Neural cell (in vitro differentiated cells): Measurements from ENCODE around the gene HOXC11. TPM values are rescaled to one million over a fixed set of nuclear protein-coding genes. Genes with fewer than 3 reads are reported as not detected.

Experiments used
- H2AFZ ChIP-seq: fragments of 200-600, 300-800 bp; sonication (generic), shearing (Covaris generic); 2 replicates; pipeline ENCODE4 v1.6.0; 2014; ENCODE audit warnings: low read depth, mild to moderate bottlenecking, antibody characterized with exemption, low read length, moderate library complexity
- H3F3A ChIP-seq: fragments of 200-600 bp; shearing (Covaris generic); 2 replicates; pipeline ENCODE4 v1.6.1; 2016; ENCODE audit warnings: mild to moderate bottlenecking, moderate library complexity, mixed read lengths, antibody characterized with exemption, low read length; ENCODE audit not compliant: insufficient read depth, poor library complexity, severe bottlenecking
- H3K27ac ChIP-seq: fragments of 200-600, 300-800 bp; sonication (generic), shearing (Covaris generic); 2 replicates; pipeline ENCODE4 v1.5.1; 2014; ENCODE audit warnings: mild to moderate bottlenecking, low read length, moderate library complexity
- H3K27me3 ChIP-seq: fragments of 300-800, 200-600 bp; sonication (generic), shearing (Covaris generic); 2 replicates; pipeline ENCODE4 v1.6.0; 2014; ENCODE audit warnings: mild to moderate bottlenecking, low read depth, low read length, moderate library complexity; ENCODE audit not compliant: insufficient read depth
- H3K36me3 ChIP-seq: fragments of 300-800, 200-600 bp; sonication (generic), shearing (Covaris generic); 2 replicates; pipeline ENCODE4 v1.5.1; 2014; ENCODE audit warnings: mild to moderate bottlenecking, antibody characterized with exemption, low read length, moderate library complexity; ENCODE audit not compliant: insufficient read depth
- H3K4me2 ChIP-seq: fragments of 300-800, 200-600 bp; sonication (generic), shearing (Covaris generic); 2 replicates; pipeline ENCODE4 v1.6.0; 2014; ENCODE audit warnings: mild to moderate bottlenecking, low read length
- H3K4me3 ChIP-seq: fragments of 300-800, 200-600 bp; sonication (generic), shearing (Covaris generic); 2 replicates; pipeline ENCODE4 v1.5.1; 2014; ENCODE audit warnings: mild to moderate bottlenecking, low read length, moderate library complexity
- H3K79me2 ChIP-seq: fragments of 200-600 bp; shearing (Covaris generic); replicated peaks from 2 replicates; pipeline ENCODE4 v1.6.0; 2014; ENCODE audit warnings: mild to moderate bottlenecking, low read length, moderate library complexity; ENCODE audit not compliant: insufficient read depth
- H3K9ac ChIP-seq: fragments of 300-800, 200-600 bp; sonication (generic), shearing (Covaris generic); 2 replicates; pipeline ENCODE4 v1.6.1; 2016; ENCODE audit warnings: mild to moderate bottlenecking, low read length, mixed read lengths
- H3K9me2 ChIP-seq: fragments of 200-600 bp; shearing (Covaris generic); 2 replicates; pipeline ENCODE4 v1.6.1; 2016; ENCODE audit warnings: mild to moderate bottlenecking, low read length, mixed read lengths; ENCODE audit not compliant: insufficient read depth
- H3K9me3 ChIP-seq: fragments of 200-600, 300-800 bp; sonication (generic), shearing (Covaris generic); 2 replicates; pipeline ENCODE4 v1.6.1; 2016; ENCODE audit warnings: mild to moderate bottlenecking, mixed run types, low read length, moderate library complexity, mixed read lengths
- H4K20me1 ChIP-seq: fragments of 200-600 bp; shearing (Covaris generic); 2 replicates; pipeline ENCODE4 v1.6.1; 2016; ENCODE audit warnings: mild to moderate bottlenecking, mixed run types; ENCODE audit not compliant: insufficient read depth
- EP300 ChIP-seq: fragments of 450-650 bp; conservative IDR thresholded peaks from 2 replicates; pipeline ENCODE4 v1.6.1; 2014; ENCODE audit warnings: antibody characterized with exemption, mild to moderate bottlenecking, moderate library complexity; ENCODE audit not compliant: poor library complexity, severe bottlenecking
- EZH2 ChIP-seq: fragments of 200-600, 300-800 bp; shearing (Covaris generic), sonication (generic); IDR thresholded peaks from 2 replicates; pipeline ENCODE4 v1.6.1; 2014; ENCODE audit warnings: antibody characterized with exemption, low read length, borderline replicate concordance, mild to moderate bottlenecking; ENCODE audit not compliant: insufficient read depth, poor library complexity, severe bottlenecking
- MXI1 ChIP-seq: fragments of 450-650 bp; conservative IDR thresholded peaks from 2 replicates; pipeline ENCODE4 v1.6.1; 2014; ENCODE audit warnings: antibody characterized with exemption, mild to moderate bottlenecking; ENCODE audit not compliant: poor library complexity, severe bottlenecking
- POLR2AphosphoS5 ChIP-seq: IDR thresholded peaks from 2 replicates; pipeline ENCODE4 v1.6.1; 2012
- RAD21 ChIP-seq: fragments of 450-650 bp; conservative IDR thresholded peaks from 2 replicates; pipeline ENCODE4 v1.6.1; 2014; ENCODE audit warnings: antibody characterized with exemption, mild to moderate bottlenecking, moderate library complexity
- SMC3 ChIP-seq: fragments of 450-650 bp; conservative IDR thresholded peaks from 2 replicates; pipeline ENCODE4 v1.6.1; 2014; ENCODE audit warnings: antibody characterized with exemption, mild to moderate bottlenecking, moderate library complexity; ENCODE audit not compliant: poor library complexity
- TAF1 ChIP-seq: IDR thresholded peaks from 2 replicates; pipeline ENCODE4 v1.6.1; 2012; ENCODE audit warnings: low read depth
- polyA plus RNA-seq: library from polyadenylated mRNA; depleted of rRNA; stranded (reverse); fragments of >200 nt; gene quantifications from 2 replicates; pipeline ENCODE4 v1.2.3, GENCODE V29; 2014
- TF ChIP-seq, protein P1 (sequence below): IDR thresholded peaks from 2 replicates; pipeline ENCODE4 v1.6.1; 2012; ENCODE audit warnings: borderline replicate concordance
- TF ChIP-seq, protein P2 (sequence below): fragments of 450-650 bp; IDR thresholded peaks from 2 replicates; pipeline ENCODE4 v1.5.1; 2014; ENCODE audit warnings: antibody characterized with exemption, mild to moderate bottlenecking, moderate library complexity; ENCODE audit not compliant: poor library complexity, severe bottlenecking

The HOXC11 gene
- polyA plus RNA-seq, 1 donor from 2014 or later, result not detected

DNA sequence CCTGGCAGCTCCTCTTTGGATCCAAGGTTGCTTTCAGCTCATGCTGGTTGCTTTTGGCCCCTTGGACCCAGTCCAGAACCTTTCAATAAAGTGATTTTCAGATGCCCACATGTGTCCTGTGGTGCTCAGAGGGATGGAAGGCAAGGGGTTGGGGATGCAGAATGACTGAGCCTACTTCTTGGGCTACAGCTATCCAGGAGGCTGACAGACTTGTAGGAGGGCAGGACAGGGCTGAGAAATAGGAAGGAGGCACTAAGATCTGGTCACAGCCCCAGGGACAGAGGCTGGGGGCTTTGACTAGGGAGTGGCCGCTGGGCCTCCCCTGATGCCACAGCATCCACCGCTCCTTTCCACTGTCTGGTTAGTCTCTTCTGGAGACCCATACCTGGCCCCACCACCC lies 1.2 kb upstream of the HOXC11 start:
- Histone ChIP-seq H3F3A (no peaks in the 10 kb centered on the region), H2AFZ (no peak overlapping the region), H3K36me3 (no peaks in the 10 kb centered on the region), H4K20me1 (no peaks in the 10 kb centered on the region), H3K79me2 (no peaks in the 10 kb centered on the region), H3K27ac (no peak overlapping the region), H3K9me3 (no peaks in the 10 kb centered on the region), H3K9me2 (no peaks in the 10 kb centered on the region), H3K27me3 (peaks cover 100% of the 10 kb centered on the region), H3K9ac (no peak overlapping the region), H3K4me2 (no peak overlapping the region), H3K4me3 (no peak overlapping the region)
- TF ChIP-seq, protein P1, sequence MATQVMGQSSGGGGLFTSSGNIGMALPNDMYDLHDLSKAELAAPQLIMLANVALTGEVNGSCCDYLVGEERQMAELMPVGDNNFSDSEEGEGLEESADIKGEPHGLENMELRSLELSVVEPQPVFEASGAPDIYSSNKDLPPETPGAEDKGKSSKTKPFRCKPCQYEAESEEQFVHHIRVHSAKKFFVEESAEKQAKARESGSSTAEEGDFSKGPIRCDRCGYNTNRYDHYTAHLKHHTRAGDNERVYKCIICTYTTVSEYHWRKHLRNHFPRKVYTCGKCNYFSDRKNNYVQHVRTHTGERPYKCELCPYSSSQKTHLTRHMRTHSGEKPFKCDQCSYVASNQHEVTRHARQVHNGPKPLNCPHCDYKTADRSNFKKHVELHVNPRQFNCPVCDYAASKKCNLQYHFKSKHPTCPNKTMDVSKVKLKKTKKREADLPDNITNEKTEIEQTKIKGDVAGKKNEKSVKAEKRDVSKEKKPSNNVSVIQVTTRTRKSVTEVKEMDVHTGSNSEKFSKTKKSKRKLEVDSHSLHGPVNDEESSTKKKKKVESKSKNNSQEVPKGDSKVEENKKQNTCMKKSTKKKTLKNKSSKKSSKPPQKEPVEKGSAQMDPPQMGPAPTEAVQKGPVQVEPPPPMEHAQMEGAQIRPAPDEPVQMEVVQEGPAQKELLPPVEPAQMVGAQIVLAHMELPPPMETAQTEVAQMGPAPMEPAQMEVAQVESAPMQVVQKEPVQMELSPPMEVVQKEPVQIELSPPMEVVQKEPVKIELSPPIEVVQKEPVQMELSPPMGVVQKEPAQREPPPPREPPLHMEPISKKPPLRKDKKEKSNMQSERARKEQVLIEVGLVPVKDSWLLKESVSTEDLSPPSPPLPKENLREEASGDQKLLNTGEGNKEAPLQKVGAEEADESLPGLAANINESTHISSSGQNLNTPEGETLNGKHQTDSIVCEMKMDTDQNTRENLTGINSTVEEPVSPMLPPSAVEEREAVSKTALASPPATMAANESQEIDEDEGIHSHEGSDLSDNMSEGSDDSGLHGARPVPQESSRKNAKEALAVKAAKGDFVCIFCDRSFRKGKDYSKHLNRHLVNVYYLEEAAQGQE, result no peak
- TF ChIP-seq TAF1 (no peak), POLR2AphosphoS5 (no peak), EZH2 (no peak), MXI1 (no peak), SMC3 (no peak), RAD21 (no peak), EP300 (no peak)
- TF ChIP-seq, protein P2, sequence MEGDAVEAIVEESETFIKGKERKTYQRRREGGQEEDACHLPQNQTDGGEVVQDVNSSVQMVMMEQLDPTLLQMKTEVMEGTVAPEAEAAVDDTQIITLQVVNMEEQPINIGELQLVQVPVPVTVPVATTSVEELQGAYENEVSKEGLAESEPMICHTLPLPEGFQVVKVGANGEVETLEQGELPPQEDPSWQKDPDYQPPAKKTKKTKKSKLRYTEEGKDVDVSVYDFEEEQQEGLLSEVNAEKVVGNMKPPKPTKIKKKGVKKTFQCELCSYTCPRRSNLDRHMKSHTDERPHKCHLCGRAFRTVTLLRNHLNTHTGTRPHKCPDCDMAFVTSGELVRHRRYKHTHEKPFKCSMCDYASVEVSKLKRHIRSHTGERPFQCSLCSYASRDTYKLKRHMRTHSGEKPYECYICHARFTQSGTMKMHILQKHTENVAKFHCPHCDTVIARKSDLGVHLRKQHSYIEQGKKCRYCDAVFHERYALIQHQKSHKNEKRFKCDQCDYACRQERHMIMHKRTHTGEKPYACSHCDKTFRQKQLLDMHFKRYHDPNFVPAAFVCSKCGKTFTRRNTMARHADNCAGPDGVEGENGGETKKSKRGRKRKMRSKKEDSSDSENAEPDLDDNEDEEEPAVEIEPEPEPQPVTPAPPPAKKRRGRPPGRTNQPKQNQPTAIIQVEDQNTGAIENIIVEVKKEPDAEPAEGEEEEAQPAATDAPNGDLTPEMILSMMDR, result no peak

DNA sequence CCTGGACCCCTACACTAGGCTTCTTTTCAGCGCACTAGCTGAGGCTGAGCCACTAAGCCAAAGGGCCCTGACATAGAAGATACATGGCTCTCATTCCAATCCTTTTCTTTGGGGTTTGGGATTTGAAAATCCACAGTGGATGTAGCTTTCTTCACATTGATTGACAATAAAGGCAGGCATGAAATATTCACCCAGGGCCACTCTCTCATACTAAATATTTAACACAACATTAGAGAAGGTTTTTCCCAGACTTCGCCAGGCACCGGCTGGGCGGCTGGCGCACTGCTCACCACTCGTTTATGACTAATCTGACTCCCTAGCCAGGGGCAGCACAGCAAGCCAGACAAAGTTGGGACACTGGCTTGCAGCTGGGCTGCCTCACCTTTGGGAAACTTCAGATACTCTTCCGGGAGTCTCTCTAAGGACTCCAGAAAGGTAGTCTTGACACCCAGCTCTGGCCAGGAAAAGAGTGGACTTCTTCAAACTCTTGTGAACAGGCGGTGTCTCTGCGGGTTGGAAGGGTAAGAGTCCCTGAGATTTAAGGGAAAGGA lies 699 bp upstream of the HOXC11 start:
- H3K79me2 ChIP-seq, result no peaks in the 10 kb centered on the region
- H3K27ac ChIP-seq, result no peak overlapping the region
- H3K9me3 ChIP-seq, result no peaks in the 10 kb centered on the region
- H3F3A ChIP-seq, result no peaks in the 10 kb centered on the region
- no peak overlapping the region for H3K4me3 ChIP-seq
- TF ChIP-seq, protein P2, result no peak
- TF ChIP-seq, protein P1, result no peak
- TF ChIP-seq MXI1, result no peak
- TF ChIP-seq TAF1, result no peak
- TF ChIP-seq POLR2AphosphoS5, result no peak
- TF ChIP-seq EP300, result no peak
- no peak for TF ChIP-seq SMC3
- TF ChIP-seq EZH2, result no peak
- no peak for TF ChIP-seq RAD21
- H3K4me2 ChIP-seq, result no peak overlapping the region
- no peak overlapping the region for H2AFZ ChIP-seq
- peaks cover 100% of the 10 kb centered on the region for H3K27me3 ChIP-seq
- H3K9ac ChIP-seq, result no peak overlapping the region
- no peaks in the 10 kb centered on the region for H3K9me2 ChIP-seq
- no peaks in the 10 kb centered on the region for H3K36me3 ChIP-seq
- no peaks in the 10 kb centered on the region for H4K20me1 ChIP-seq
